Endodermal cell (in vitro differentiated cells): ENCODE measurements around the gene ACKR1. TPM values are rescaled to one million over a fixed set of nuclear protein-coding genes. Genes with fewer than 3 reads are reported as not detected.

Experiments
- DNase-seq: peaks from one replicate; pipeline ENCODE4 v3.0.0-alpha.2; 2017
- H3K27ac ChIP-seq: 2 replicates; pipeline ENCODE4 v1.5.1; 2013; ENCODE audit warnings: mild to moderate bottlenecking, low read depth, low read length, moderate library complexity
- H3K27me3 ChIP-seq: 2 replicates; pipeline ENCODE4 v1.6.1; 2013; ENCODE audit warnings: mild to moderate bottlenecking, low read length, moderate library complexity; ENCODE audit not compliant: insufficient read depth, control insufficient read depth, poor library complexity, severe bottlenecking
- H3K36me3 ChIP-seq: 2 replicates; pipeline ENCODE4 v1.7.0; 2013; ENCODE audit warnings: mild to moderate bottlenecking, low read length, moderate library complexity; ENCODE audit not compliant: control insufficient read depth, insufficient read depth
- H3K4me1 ChIP-seq: one replicate; pipeline ENCODE4 v1.7.0; 2013; ENCODE audit warnings: low read length; ENCODE audit not compliant: control insufficient read depth, insufficient read depth
- H3K4me3 ChIP-seq: 2 replicates; pipeline ENCODE4 v1.5.1; 2013; ENCODE audit warnings: mild to moderate bottlenecking, low read length, moderate library complexity
- H3K9ac ChIP-seq: 2 replicates; pipeline ENCODE4 v1.6.1; 2013; ENCODE audit warnings: mild to moderate bottlenecking, low read length, moderate library complexity; ENCODE audit not compliant: poor library complexity, severe bottlenecking; ENCODE audit errors: extremely low read depth
- H3K9me3 ChIP-seq: 2 replicates; pipeline ENCODE4 v1.6.1; 2013; ENCODE audit warnings: mild to moderate bottlenecking, low read length, moderate library complexity; ENCODE audit not compliant: control insufficient read depth
- H3K27ac Mint-ChIP-seq: 2 replicates; pipeline ENCODE4 v1.8.0; 2020; ENCODE audit warnings: mixed read lengths
- H3K27me3 Mint-ChIP-seq: 2 replicates; pipeline ENCODE4 v1.8.0; 2021; ENCODE audit warnings: mild to moderate bottlenecking, mixed read lengths; ENCODE audit not compliant: insufficient read depth
- H3K36me3 Mint-ChIP-seq: 2 replicates; pipeline ENCODE4 v1.8.0; 2020; ENCODE audit warnings: low read depth, mixed read lengths
- H3K4me1 Mint-ChIP-seq: 2 replicates; pipeline ENCODE4 v1.8.0; 2020; ENCODE audit warnings: mixed read lengths
- H3K4me3 Mint-ChIP-seq: 2 replicates; pipeline ENCODE4 v1.8.0; 2020; ENCODE audit warnings: mild to moderate bottlenecking, moderate library complexity, mixed read lengths
- H3K9me3 Mint-ChIP-seq: 2 replicates; pipeline ENCODE4 v1.8.0; 2020; ENCODE audit warnings: mild to moderate bottlenecking, mixed read lengths
- CTCF ChIP-seq: fragments of 200-600 bp; sonication (generic); conservative IDR thresholded peaks from 2 replicates; pipeline ENCODE4 v1.5.0; 2021; ENCODE audit warnings: antibody characterized with exemption, mild to moderate bottlenecking
- WGBS, 2 experiments: methylation state at CpG; one replicate each; pipeline versions ENCODE4 v1.1.5 to v1.1.7; 2013; ENCODE audit warnings: missing lambda C conversion rate in 2 of 2, mixed read lengths in 1 of 2; ENCODE audit not compliant: insufficient coverage in 1 of 2, insufficient read length in 1 of 2; 5-methylcytosine and 5-hydroxymethylcytosine counted together
- total RNA-seq, 2 donors: library from RNA; stranded (reverse); fragmentation: NEBNext Ultra II Directional in 1 of 2; extraction: Animal tissue kit (Norgen Biotek cat#: 25700) in 1 of 2; gene quantifications; 2 replicates in 1 of 2; 3 replicates in 1 of 2; pipeline ENCODE4 v1.2.1, GENCODE V29; 2021

Gene ACKR1
- total RNA-seq, 2 donors from 2014 or later, result not detected

- Mint-ChIP-seq H3K27me3 (peaks cover 69% of the 10 kb centered on the region), H3K9me3 (no peaks in the 10 kb centered on the region), H3K36me3 (no peaks in the 10 kb centered on the region), H3K4me3 (peak overlapping the region; percentile 62), H3K27ac (no peak overlapping the region), H3K4me1 (peaks cover 7% of the 10 kb centered on the region)
- WGBS, 2 experiments, result 82 to 85% methylated on average over 4 to 5 of the region's 5 CpGs
- Histone ChIP-seq H3K27ac (no peak overlapping the region), H3K36me3 (no peaks in the 10 kb centered on the region), H3K9me3 (no peaks in the 10 kb centered on the region), H3K4me3 (peak overlapping the region; percentile 87), H3K9ac (no peak overlapping the region), H3K4me1 (no peaks in the 10 kb centered on the region), H3K27me3 (peaks cover 53% of the 10 kb centered on the region)
- no peak for TF ChIP-seq CTCF
- no peak for DNase-seq
Measured at GRCh38 chr1:159170639-159171038, 34.0 kb upstream of the ACKR1 start.

- WGBS, 2 experiments, result 0 to 7% methylated on average over 3 to 18 of the region's 29 CpGs
- H3K4me3 ChIP-seq, result peak within 1 kb of the TSS; percentile 87
- no peaks in the 10 kb centered on the region for H3K36me3 ChIP-seq
- H3K9ac ChIP-seq, result no peak within 1 kb of the TSS
- Mint-ChIP-seq H3K9me3 (no peaks in the 10 kb centered on the region), H3K4me3 (peak within 1 kb of the TSS; percentile 62), H3K27ac (no peak within 1 kb of the TSS), H3K36me3 (no peaks in the 10 kb centered on the region), H3K27me3 (peaks cover 71% of the 10 kb centered on the region), H3K4me1 (peaks cover 7% of the 10 kb centered on the region)
- no peaks in the 10 kb centered on the region for H3K4me1 ChIP-seq
- peaks cover 53% of the 10 kb centered on the region for H3K27me3 ChIP-seq
- no peaks in the 10 kb centered on the region for H3K9me3 ChIP-seq
- H3K27ac ChIP-seq, result no peak within 1 kb of the TSS
- DNase-seq, result peak; percentile 79
- TF ChIP-seq CTCF, result no peak
Measured at GRCh38 chr1:159171254-159171687, 33.4 kb upstream of the ACKR1 start, which contains the start of gene CADM3. CADM3 (plus strand) TSS chr1:159171615; CDS start chr1:159171766, 151 bp downstream.

- no peak overlapping the region for H3K27ac ChIP-seq
- no peak overlapping the region for H3K9ac ChIP-seq
- peak overlapping the region; percentile 62 for H3K4me3 Mint-ChIP-seq
- no peaks in the 10 kb centered on the region for H3K9me3 ChIP-seq
- no peaks in the 10 kb centered on the region for H3K4me1 ChIP-seq
- peak overlapping the region; percentile 87 for H3K4me3 ChIP-seq
- TF ChIP-seq CTCF, result no peak
- H3K27me3 ChIP-seq, result peaks cover 53% of the 10 kb centered on the region
- no peaks in the 10 kb centered on the region for H3K36me3 Mint-ChIP-seq
- no peak overlapping the region for H3K27ac Mint-ChIP-seq
- H3K4me1 Mint-ChIP-seq, result peaks cover 7% of the 10 kb centered on the region
- H3K27me3 Mint-ChIP-seq, result peaks cover 71% of the 10 kb centered on the region
- DNase-seq, result peak; percentile 86
- H3K36me3 ChIP-seq, result no peaks in the 10 kb centered on the region
- no peaks in the 10 kb centered on the region for H3K9me3 Mint-ChIP-seq
- 0% methylated on average over 14 to 49 of the region's 49 CpGs for WGBS, 2 experiments
Measured at GRCh38 chr1:159171688-159172501, 32.8 kb upstream of the ACKR1 start.
